Upper lobe of right lung (tissue), 1 donor: Measurements from ENCODE around the gene CFAP52. TPM values are rescaled to one million over a fixed set of nuclear protein-coding genes. Genes with fewer than 3 reads are reported as not detected.
"Not testable (repeated sequence)": the region's sequence is repeated elsewhere in the genome, so short reads cannot be mapped to it uniquely, and the experiment has no call there.

ENCODE experiments used
- ATAC-seq: fragments of 200-7000 bp; cut with Tn5 transposase; one replicate; pipeline ENCODE4 v1.9.1; 2020; ENCODE audit warnings: mild to moderate bottlenecking, moderate library complexity
- DNase-seq: peaks from one replicate; pipeline ENCODE4 v3.0.0-alpha.2; 2020
- H3K27ac ChIP-seq: fragments of 200-600 bp; one replicate; pipeline ENCODE4 v1.8.0; 2022
- H3K27me3 ChIP-seq: fragments of 200-600 bp; one replicate; pipeline ENCODE4 v1.8.0; 2022; ENCODE audit warnings: mild to moderate bottlenecking
- H3K36me3 ChIP-seq: fragments of 200-600 bp; one replicate; pipeline ENCODE4 v1.8.0; 2022
- H3K4me1 ChIP-seq: fragments of 200-600 bp; one replicate; pipeline ENCODE4 v1.8.0; 2022
- H3K4me3 ChIP-seq: fragments of 200-600 bp; one replicate; pipeline ENCODE4 v1.8.0; 2022; ENCODE audit warnings: mild to moderate bottlenecking
- H3K9me3 ChIP-seq: fragments of 200-600 bp; one replicate; pipeline ENCODE4 v1.8.0; 2022
- intact Hi-C: fragments of 100-400 bp; cut with DNase I; formaldehyde crosslinking; loops from one replicate; pipeline ENCODE4 v1.11.0; 2022
- total RNA-seq: library from RNA; stranded (reverse); fragmentation: NEBNext Ultra II Directional; extraction: Animal tissue kit (Norgen Biotek cat#: 25700); gene quantifications from one replicate; pipeline ENCODE4 v1.2.1, GENCODE V29; 2021
- TF ChIP-seq, protein P1 (sequence below): fragments of 200-600 bp; IDR thresholded peaks from one replicate; pipeline ENCODE4 v1.8.0; 2022; ENCODE audit warnings: antibody characterized with exemption
- donor health status: DM: no; HTN: yes; CAD: no; lungs with severe emphysema.

Gene CFAP52
- total RNA-seq, 1 donor from 2014 or later: not detected

DNA sequence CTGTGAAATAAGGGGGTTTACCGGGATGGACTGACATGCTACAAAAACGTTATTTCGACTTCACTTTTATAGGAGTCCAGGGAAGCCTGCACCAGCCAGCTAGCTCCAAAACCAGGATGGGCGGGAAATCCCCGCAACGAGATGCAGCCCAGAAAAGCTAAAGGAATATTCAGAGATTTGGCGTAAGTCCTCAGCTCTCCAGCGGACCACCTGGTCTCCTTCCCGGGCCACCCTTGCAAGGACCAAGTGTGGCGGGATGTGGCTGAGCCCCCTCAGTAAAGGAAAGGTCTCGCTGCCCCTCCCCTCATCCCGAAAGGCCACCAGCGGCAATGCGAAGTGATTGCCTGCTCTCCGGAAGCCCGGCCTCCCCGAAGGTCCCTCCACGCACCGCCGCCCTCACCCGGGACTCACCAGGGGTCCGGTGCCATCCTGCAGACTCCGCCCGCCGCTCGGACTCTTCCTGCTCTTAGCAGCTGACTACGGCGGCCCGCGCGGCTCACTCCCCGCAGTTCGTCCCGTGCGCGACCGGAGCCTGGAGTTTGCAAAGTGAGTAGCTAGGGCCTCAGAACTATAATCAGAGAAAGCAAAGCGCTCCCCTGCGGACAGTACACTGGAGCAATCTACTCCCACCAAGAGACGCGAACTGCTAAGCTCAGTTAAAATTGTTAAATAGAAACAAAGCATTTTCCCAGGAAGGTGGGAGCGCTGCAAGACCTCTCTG is 901 bp upstream of the CFAP52 start, which contains the start of gene STX8:
STX8 (minus strand) TSS at position 440 of the 721 bp plus-strand sequence; CDS start at position 428, 12 bp downstream.
- Histone ChIP-seq H3K36me3 (no peaks in the 10 kb centered on the region), H3K9me3 (no peaks in the 10 kb centered on the region), H3K27ac (peak within 1 kb of the TSS; percentile 2), H3K27me3 (no peaks in the 10 kb centered on the region), H3K4me1 (peaks cover 28% of the 10 kb centered on the region), H3K4me3 (peak within 1 kb of the TSS; percentile 90)
- peak; percentile 98 for ATAC-seq
- intact Hi-C loops: no loop called here
- DNase-seq: peak; percentile 97
- TF ChIP-seq, protein P1, sequence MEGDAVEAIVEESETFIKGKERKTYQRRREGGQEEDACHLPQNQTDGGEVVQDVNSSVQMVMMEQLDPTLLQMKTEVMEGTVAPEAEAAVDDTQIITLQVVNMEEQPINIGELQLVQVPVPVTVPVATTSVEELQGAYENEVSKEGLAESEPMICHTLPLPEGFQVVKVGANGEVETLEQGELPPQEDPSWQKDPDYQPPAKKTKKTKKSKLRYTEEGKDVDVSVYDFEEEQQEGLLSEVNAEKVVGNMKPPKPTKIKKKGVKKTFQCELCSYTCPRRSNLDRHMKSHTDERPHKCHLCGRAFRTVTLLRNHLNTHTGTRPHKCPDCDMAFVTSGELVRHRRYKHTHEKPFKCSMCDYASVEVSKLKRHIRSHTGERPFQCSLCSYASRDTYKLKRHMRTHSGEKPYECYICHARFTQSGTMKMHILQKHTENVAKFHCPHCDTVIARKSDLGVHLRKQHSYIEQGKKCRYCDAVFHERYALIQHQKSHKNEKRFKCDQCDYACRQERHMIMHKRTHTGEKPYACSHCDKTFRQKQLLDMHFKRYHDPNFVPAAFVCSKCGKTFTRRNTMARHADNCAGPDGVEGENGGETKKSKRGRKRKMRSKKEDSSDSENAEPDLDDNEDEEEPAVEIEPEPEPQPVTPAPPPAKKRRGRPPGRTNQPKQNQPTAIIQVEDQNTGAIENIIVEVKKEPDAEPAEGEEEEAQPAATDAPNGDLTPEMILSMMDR: no peak

GRCh38 chr17:9577373-9577709 is 899 bp downstream of the CFAP52 start:
- H3K27ac ChIP-seq: no peak overlapping the region
- no peaks in the 10 kb centered on the region for H3K36me3 ChIP-seq
- intact Hi-C loops: no loop called here
- TF ChIP-seq, protein P1: no peak
- H3K4me3 ChIP-seq: no peak overlapping the region
- ATAC-seq (no peak), DNase-seq (no peak)
- H3K27me3 ChIP-seq: no peaks in the 10 kb centered on the region
- peaks cover 28% of the 10 kb centered on the region for H3K4me1 ChIP-seq
- no peaks in the 10 kb centered on the region for H3K9me3 ChIP-seq

DNA sequence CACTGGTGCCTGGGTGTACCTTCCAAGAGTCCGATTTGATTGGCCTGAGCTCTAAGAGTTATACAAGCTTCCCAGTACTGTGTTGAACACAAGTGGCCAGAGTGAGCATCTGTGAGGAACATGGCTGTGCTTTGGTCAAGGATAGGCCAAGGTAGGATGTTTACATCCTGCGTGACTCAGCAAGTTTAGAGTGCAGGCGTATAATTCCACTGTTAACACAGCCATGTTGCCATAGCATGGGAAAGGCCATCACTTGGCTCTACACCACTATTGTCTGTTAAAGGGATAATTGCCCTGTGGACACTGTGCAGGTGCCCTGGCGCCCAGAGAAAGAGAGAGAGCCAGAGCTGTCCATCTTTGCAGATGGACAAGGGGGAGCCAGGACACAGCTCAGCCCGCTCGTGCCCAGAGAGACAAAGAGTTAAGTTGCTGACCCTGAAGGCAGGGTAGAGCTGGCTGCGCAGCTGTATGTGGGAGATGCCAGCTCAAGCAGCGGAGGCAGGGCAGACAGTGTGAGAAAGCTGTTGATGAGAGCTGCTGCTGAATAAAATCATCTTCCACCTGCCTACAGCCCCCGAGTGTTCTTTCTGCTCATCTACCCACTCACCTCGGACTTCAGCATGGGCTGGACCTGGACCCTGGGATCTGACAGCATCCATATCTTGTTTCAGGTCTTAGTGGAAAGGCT is 11.7 kb downstream of the CFAP52 start:
- intact Hi-C loops: no loop called here
- no peak overlapping the region for H3K27ac ChIP-seq
- no peaks in the 10 kb centered on the region for H3K27me3 ChIP-seq
- no peak for ATAC-seq
- H3K4me3 ChIP-seq: no peak overlapping the region
- no peak for DNase-seq
- TF ChIP-seq, protein P1: no peak
- no peaks in the 10 kb centered on the region for H3K9me3 ChIP-seq
- no peaks in the 10 kb centered on the region for H3K4me1 ChIP-seq
- no peaks in the 10 kb centered on the region for H3K36me3 ChIP-seq

DNA sequence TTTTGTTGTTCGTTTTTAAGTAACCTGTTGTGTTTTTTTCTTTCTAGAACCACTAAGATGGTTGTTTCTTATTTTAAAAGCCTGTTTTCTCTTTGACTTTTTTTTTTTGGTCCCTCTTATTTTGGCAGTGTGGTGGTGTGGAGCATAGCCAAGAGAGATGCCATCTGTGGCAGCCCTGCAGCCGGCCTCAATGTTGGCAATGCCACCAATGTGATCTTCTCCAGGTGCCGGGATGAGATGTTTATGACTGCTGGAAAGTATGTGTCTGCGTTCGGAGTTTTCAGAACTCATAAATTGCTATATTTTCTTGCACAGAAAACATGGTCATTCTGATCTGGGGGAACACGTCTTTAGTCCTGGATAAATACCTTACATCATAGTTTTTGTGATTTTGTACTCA is 17.6 kb downstream of the CFAP52 start:
- Histone ChIP-seq H3K4me3 (no peak overlapping the region), H3K36me3 (no peaks in the 10 kb centered on the region), H3K4me1 (no peaks in the 10 kb centered on the region), H3K9me3 (no peaks in the 10 kb centered on the region), H3K27ac (no peak overlapping the region), H3K27me3 (peaks cover 4% of the 10 kb centered on the region)
- TF ChIP-seq, protein P1: no peak
- intact Hi-C loops: no loop called here
- ATAC-seq (no peak), DNase-seq (no peak)

DNA sequence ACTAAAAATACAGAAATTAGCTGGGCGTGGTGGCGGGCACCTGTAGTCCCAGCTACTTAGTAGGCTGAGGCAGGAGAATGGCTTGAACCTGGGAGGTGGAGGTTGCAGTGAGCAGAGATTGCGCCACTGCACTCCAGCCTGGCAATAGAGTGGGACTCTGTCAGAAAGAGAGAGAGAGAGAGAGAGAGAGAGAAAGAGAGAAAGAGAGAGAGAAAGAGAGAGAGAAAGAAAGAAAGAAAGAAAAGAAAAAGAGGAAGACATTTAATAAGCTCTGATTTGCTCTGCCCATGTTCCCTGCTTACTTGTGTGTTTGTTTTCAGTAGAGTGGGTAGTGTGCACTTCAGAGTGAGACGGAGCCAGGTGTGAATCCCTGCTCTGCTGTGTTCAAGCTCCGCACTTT is 21.2 kb downstream of the CFAP52 start:
- H3K4me3 ChIP-seq, H3K27me3 ChIP-seq, H3K4me1 ChIP-seq, H3K36me3 ChIP-seq, ATAC-seq, H3K27ac ChIP-seq, intact Hi-C loops, DNase-seq, H3K9me3 ChIP-seq: not testable (repeated sequence)

- Histone ChIP-seq H3K27me3 (peaks cover 4% of the 10 kb centered on the region), H3K36me3 (no peaks in the 10 kb centered on the region), H3K4me3 (no peak overlapping the region), H3K27ac (no peak overlapping the region), H3K4me1 (no peaks in the 10 kb centered on the region), H3K9me3 (no peaks in the 10 kb centered on the region)
- ATAC-seq (no peak), DNase-seq (no peak)
- intact Hi-C loops: no loop called here
- TF ChIP-seq, protein P1: no peak
These were observed 22.2 kb downstream of the CFAP52 start for GRCh38 chr17:9598661-9599060.

DNA sequence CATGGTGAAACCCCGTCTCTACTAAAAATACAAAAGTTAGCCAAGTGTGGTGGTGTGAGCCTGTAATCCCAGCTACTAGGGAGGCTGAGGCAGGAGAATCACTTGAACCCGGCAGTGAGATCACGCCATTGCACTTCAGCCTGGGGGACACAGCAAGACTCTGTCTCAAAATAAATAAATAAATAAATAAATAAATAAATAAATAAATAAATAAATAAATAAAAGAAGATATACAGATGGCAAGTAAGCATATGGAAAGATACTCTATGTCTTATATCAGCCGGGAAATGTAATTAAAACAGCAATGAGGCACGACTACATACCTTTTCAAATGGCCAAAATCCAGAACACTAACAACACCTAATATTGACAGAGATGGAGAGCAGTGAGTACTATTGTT is 28.1 kb downstream of the CFAP52 start:
- H3K36me3 ChIP-seq, DNase-seq, H3K27ac ChIP-seq, ATAC-seq, H3K27me3 ChIP-seq, intact Hi-C loops, H3K9me3 ChIP-seq, H3K4me3 ChIP-seq, H3K4me1 ChIP-seq: not testable (repeated sequence)
